Osteoblast (primary cell): Measurements from ENCODE around the gene DAB2IP. TPM values are rescaled to one million over a fixed set of nuclear protein-coding genes. Genes with fewer than 3 reads are reported as not detected.

Experiments
- DNase-seq: peaks from one replicate; pipeline ENCODE4 v3.0.0; 2011; ENCODE audit warnings: low spot score, mixed read lengths; ENCODE audit not compliant: insufficient read length; ENCODE audit errors: missing footprints
- H2AFZ ChIP-seq: 2 replicates; pipeline ENCODE4 v1.6.0; 2011; ENCODE audit warnings: mild to moderate bottlenecking, low read length
- H3K27ac ChIP-seq: 2 replicates; pipeline ENCODE4 v1.5.1; 2011; ENCODE audit warnings: mild to moderate bottlenecking, low read depth, low read length, moderate library complexity
- H3K27me3 ChIP-seq: 2 replicates; pipeline ENCODE4 v1.6.0; 2012; ENCODE audit warnings: mild to moderate bottlenecking, control low read depth, inconsistent platforms, low read length, moderate library complexity; ENCODE audit not compliant: insufficient read depth
- H3K36me3 ChIP-seq: 2 replicates; pipeline ENCODE4 v1.5.1; 2011; ENCODE audit warnings: mild to moderate bottlenecking, low read length, control low read depth, moderate library complexity; ENCODE audit not compliant: insufficient read depth
- H3K4me1 ChIP-seq: 2 replicates; pipeline ENCODE4 v1.5.1; 2011; ENCODE audit warnings: mild to moderate bottlenecking, low read length, control low read depth, moderate library complexity; ENCODE audit not compliant: insufficient read depth
- H3K4me2 ChIP-seq: 2 replicates; pipeline ENCODE4 v1.6.0; 2011; ENCODE audit warnings: mild to moderate bottlenecking, low read length; ENCODE audit not compliant: insufficient read depth
- H3K4me3 ChIP-seq: fragments of 200-600 bp; sonication (generic); 3 replicates; pipeline ENCODE4 v1.5.1; 2012; ENCODE audit warnings: mild to moderate bottlenecking, low read length, inconsistent platforms; ENCODE audit not compliant: insufficient read depth
- H3K79me2 ChIP-seq: 2 replicates; pipeline ENCODE4 v1.6.0; 2012; ENCODE audit warnings: mild to moderate bottlenecking, low read length, control low read depth, inconsistent platforms; ENCODE audit not compliant: insufficient read depth
- H3K9me3 ChIP-seq: 2 replicates; pipeline ENCODE4 v1.5.1; 2011; ENCODE audit warnings: low read depth, low read length, control low read depth
- H4K20me1 ChIP-seq: 2 replicates; pipeline ENCODE4 v1.6.0; 2012; ENCODE audit warnings: mild to moderate bottlenecking, low read length, control low read depth; ENCODE audit not compliant: insufficient read depth
- total RNA-seq: library from RNA; depleted of rRNA; stranded (reverse); fragments of >200 nt; gene quantifications from 2 replicates; pipeline ENCODE4 v1.2.3, GENCODE V29; 2012
- TF ChIP-seq, protein P1 (sequence below): IDR thresholded peaks from 2 replicates; pipeline ENCODE4 v1.5.1; 2011; ENCODE audit warnings: mild to moderate bottlenecking, low read depth, low read length, moderate library complexity; ENCODE audit errors: extremely low read depth

The DAB2IP gene
- total RNA-seq, 1 donor = 60.8 TPM

DNA sequence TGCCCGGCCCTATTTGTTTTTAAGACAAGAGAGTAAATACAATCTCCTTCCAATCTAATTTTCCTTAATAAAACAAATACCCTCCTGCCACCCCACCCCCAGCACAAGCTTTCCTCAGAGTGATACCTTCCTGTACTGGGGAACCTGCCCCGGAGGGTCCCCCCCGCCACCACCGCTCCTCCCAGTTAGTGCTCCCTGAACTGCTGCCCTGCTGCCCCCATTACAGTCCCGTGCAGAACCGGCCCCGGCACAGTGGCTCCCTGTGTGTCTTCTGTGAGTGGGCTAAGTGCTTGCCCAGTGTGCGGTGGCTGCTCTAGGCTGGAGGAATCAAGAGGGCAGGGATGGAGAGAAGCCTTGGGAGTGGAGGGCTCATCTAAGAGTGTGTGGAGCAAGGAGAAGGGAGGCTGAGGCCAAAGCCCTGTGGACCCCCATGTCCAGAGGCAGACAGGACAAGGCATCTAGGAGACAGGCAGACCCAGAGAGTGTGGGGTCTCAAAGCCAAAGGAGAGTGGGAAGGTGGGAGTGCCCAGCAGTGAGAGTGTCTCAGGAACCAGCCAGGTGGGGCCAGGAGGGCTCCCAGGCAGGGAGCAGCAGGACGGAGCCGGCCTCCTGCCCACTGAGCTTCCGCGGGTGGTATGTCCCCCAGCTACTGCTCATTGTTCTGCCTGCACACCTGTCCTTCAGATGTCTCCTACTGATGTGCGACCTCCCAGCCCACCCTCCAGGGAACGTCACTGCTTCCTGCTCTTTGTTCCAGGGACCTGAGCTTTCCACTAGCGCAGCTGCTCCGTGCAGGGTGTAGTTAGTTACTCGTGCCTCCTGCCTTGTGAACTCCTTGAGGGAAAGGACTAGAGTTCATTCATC lies 129.0 kb downstream of the DAB2IP start:
- Histone ChIP-seq H2AFZ (no peak overlapping the region), H3K9me3 (peaks cover 1% of the 10 kb centered on the region), H4K20me1 (no peaks in the 10 kb centered on the region), H3K4me3 (no peak overlapping the region), H3K36me3 (peaks cover 14% of the 10 kb centered on the region), H3K79me2 (peaks cover 2% of the 10 kb centered on the region), H3K4me1 (no peaks in the 10 kb centered on the region), H3K4me2 (no peak overlapping the region), H3K27me3 (no peaks in the 10 kb centered on the region), H3K27ac (no peak overlapping the region)
- peak; percentile 80 for DNase-seq
- TF ChIP-seq, protein P1, sequence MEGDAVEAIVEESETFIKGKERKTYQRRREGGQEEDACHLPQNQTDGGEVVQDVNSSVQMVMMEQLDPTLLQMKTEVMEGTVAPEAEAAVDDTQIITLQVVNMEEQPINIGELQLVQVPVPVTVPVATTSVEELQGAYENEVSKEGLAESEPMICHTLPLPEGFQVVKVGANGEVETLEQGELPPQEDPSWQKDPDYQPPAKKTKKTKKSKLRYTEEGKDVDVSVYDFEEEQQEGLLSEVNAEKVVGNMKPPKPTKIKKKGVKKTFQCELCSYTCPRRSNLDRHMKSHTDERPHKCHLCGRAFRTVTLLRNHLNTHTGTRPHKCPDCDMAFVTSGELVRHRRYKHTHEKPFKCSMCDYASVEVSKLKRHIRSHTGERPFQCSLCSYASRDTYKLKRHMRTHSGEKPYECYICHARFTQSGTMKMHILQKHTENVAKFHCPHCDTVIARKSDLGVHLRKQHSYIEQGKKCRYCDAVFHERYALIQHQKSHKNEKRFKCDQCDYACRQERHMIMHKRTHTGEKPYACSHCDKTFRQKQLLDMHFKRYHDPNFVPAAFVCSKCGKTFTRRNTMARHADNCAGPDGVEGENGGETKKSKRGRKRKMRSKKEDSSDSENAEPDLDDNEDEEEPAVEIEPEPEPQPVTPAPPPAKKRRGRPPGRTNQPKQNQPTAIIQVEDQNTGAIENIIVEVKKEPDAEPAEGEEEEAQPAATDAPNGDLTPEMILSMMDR = no peak

DNA sequence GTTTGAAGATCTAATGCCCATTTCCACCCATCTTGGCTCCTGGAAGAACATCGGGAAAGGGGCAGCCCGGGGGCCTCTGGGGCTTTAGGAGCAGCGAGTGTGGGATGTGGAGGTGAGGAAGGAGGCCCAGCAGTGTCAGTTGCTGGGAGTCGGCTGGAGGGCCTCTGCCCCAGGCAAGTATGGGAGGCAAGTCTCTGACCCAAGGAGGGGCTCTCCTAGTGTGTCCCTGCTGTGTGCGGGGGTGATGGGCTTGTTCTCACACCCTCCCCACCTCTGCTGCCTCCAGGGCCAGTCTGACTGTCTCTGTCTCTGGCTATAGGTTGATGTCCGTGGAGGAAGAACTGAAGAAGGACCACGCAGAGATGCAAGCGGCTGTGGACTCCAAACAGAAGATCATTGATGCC lies 129.7 kb downstream of the DAB2IP start:
- DNase-seq = peak; percentile 56
- Histone ChIP-seq H3K79me2 (peaks cover 2% of the 10 kb centered on the region), H3K4me2 (no peak overlapping the region), H3K36me3 (peaks cover 13% of the 10 kb centered on the region), H3K9me3 (peaks cover 1% of the 10 kb centered on the region), H3K27me3 (no peaks in the 10 kb centered on the region), H3K27ac (no peak overlapping the region), H2AFZ (no peak overlapping the region), H4K20me1 (no peaks in the 10 kb centered on the region), H3K4me1 (no peaks in the 10 kb centered on the region), H3K4me3 (no peak overlapping the region)
- TF ChIP-seq, protein P1 = no peak

DNA sequence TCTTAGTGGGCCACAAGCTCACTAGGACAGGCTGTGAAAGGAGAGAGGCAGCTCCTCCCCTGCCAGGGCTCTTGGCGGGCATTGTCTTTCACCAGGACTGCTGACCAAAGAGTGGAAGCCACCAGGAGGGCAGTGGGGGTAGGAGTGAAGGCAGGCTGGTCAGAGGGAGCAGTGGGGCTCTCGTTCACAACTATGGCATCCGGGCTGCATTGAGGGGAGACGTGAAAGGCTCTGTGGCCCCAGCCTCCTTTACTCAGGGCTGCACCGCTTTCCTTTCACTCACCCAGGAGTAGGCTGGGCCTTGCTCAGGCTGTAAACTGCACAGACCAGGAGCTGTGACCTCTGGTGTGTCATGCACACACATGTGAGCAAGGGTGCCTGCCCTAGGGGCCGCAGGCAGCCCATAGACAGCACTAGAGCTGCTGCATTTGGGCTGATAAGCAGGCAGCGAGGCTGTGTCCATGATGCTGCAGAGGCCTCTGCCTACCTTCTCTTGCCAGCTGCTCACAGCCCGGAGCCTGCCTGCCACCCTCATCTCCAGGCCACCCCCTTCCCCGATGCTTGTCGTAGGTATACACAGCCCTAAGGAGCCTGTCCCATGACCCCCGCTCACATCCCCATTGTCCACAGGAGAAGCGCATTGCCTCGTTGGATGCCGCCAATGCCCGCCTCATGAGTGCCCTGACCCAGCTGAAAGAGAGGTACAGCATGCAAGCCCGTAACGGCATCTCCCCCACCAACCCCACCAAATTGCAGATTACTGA lies 130.4 kb downstream of the DAB2IP start:
- no peak overlapping the region for H3K27ac ChIP-seq
- H3K4me1 ChIP-seq = no peaks in the 10 kb centered on the region
- TF ChIP-seq, protein P1 = no peak
- no peaks in the 10 kb centered on the region for H3K27me3 ChIP-seq
- H2AFZ ChIP-seq = no peak overlapping the region
- H3K36me3 ChIP-seq = peaks cover 8% of the 10 kb centered on the region
- H3K4me3 ChIP-seq = no peak overlapping the region
- DNase-seq = peak; percentile 85
- H3K9me3 ChIP-seq = peaks cover 1% of the 10 kb centered on the region
- H4K20me1 ChIP-seq = no peaks in the 10 kb centered on the region
- no peak overlapping the region for H3K4me2 ChIP-seq
- H3K79me2 ChIP-seq = peaks cover 2% of the 10 kb centered on the region

DNA sequence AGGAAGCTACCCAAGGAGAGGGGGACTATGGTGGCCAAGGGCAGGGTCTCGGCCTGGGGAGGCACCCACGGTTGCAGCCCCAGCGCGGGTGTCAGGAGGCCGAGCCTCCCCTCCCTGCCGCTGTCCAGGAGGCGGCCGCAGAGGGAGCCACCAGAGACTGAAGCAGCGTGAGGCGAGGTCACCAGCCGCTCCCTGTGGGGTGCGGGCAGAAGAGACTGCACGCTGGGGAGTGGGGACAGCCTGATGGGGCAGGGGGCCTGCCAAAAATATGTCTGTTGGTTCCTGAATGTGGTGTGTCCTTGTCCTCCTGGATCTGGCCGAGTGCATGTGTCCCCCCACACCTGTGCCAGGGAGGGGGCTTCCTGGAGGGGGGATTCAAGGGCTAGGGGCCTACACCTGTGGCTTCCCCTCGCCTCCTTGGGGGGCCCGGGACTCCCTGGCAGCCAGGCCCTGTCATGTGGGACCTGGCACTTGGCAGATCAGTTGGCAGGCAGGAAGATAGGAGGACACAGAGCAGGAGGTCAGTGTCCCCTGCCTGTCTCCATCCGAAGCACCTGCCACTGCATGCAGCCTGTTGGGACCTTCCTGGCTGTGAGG lies 131.2 kb downstream of the DAB2IP start:
- Histone ChIP-seq H3K4me2 (no peak overlapping the region), H4K20me1 (no peaks in the 10 kb centered on the region), H3K4me3 (no peak overlapping the region), H3K9me3 (peaks cover 1% of the 10 kb centered on the region), H3K79me2 (peaks cover 2% of the 10 kb centered on the region), H3K36me3 (peaks cover 8% of the 10 kb centered on the region), H3K4me1 (no peaks in the 10 kb centered on the region), H2AFZ (no peak overlapping the region), H3K27ac (no peak overlapping the region), H3K27me3 (no peaks in the 10 kb centered on the region)
- DNase-seq = peak; percentile 71
- TF ChIP-seq, protein P1 = no peak
